NCI-H146 treated with DMSO at 0.1 percent for 48 hours (cell line): Measurements from ENCODE around the gene PLCXD1.
"Not testable (repeated sequence)": the region's sequence is repeated elsewhere in the genome, so short reads cannot be mapped to it uniquely, and the experiment has no call there.

Experiments used
- DNase-seq: peaks from one replicate; lab custom pipeline; 2025; ENCODE audit not compliant: unreplicated experiment; lab: John Stamatoyannopoulos, UW

The PLCXD1 gene, protein sequence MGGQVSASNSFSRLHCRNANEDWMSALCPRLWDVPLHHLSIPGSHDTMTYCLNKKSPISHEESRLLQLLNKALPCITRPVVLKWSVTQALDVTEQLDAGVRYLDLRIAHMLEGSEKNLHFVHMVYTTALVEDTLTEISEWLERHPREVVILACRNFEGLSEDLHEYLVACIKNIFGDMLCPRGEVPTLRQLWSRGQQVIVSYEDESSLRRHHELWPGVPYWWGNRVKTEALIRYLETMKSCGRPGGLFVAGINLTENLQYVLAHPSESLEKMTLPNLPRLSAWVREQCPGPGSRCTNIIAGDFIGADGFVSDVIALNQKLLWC

DNA sequence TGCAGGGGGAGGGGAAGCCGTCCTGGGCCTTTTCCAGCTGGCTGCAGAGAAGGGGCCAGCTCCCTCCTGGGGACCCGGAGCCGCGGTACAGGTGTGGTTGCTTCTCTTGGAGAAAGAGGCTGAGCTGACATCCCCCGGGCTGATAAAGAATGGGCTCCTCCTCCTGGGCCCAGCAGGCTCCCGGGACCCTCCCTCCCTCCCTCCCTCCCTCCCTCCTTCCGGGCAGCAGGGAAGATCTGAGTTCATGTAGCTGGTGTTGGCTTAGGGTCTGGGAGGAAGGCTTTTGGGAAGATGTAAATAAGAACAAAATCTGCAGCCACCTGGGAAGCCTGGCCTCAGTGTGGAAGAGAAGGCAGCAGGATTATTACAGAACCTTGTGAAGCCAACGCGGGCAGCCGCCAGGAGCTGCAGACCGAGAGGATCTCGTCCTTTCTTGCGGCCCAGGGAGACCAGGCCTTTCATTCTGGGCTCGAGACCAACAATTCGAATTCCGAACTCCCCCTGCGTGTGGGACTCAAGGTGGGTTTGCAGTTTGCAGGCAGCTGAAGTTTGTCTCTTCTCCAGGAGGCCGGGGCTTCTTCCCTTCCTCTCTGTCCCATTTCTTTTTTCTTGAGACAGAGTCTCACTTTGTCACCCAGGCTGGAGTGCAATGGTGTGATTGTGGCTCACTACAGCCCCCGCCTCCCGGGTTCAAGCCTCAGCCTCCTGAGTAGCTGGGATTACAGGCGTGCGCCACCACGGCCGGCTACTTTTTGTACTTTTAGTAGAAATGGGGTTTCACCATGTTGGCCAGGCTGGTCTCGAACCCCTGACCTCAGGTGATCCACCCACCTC is at the start of gene PLCXD1:
PLCXD1 (plus strand) TSS at position 216 of the 834 bp plus-strand sequence. CDS start 2,807 bp downstream, outside the sequence.
- no peak for DNase-seq

GRCh38 chrX:231637-232277 is 49.4 kb upstream of the PLCXD1 start:
- DNase-seq, result not testable (repeated sequence)

- not testable (repeated sequence) for DNase-seq
Measured at GRCh38 chrX:232278-232655, 48.9 kb upstream of the PLCXD1 start.

GRCh38 chrX:236201-236600 is 45.0 kb upstream of the PLCXD1 start:
- DNase-seq, result not testable (repeated sequence)

GRCh38 chrX:250965-251364 is 30.2 kb upstream of the PLCXD1 start:
- no peak for DNase-seq

GRCh38 chrX:251396-252243 is 29.6 kb upstream of the PLCXD1 start:
- DNase-seq, result not testable (repeated sequence)

GRCh38 chrX:252244-252956 is 28.8 kb upstream of the PLCXD1 start:
- no peak for DNase-seq

GRCh38 chrX:252957-253291 is 28.3 kb upstream of the PLCXD1 start:
- DNase-seq, result no peak

DNA sequence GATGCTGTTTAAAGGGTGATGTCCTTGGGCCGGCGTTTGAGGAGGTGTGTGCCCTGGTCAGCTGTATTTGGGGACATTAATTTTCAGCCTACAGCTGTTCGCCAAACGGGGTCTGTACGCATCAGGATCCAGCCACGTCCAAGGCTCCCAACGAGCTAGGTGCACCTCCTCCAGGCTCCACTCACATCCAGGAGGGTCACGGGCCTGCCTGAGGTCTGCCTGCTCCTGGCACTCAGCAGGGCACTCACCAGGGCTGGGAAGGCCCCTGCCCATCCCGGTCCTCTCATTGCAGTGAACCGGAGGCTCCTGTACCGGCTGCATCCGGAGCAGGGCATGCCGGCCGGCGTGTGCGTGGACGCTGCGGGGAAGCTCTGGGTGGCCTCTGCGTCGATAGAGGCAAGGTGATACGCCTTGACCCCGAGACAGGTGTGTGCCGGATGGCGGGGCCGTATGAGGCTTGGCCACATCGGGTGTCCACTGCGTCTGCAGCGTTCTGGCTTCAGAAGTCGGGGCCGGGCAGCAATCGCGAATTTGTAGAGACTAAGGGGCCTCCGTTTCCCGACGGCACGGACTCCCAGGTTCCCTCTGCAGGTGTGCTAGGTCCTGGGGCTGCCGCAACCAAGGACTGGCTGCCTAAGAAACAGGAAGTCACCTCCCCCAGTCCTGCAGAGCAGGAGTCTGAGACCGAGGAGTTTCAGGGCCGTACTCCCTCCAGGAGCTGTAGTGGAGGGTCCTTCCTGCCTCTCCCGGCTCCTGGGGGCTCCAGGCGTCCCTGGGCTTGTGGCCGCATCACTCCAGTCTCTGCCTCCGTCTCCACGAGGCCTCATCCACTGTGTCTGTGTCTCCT is 27.5 kb upstream of the PLCXD1 start:
- no peak for DNase-seq

GRCh38 chrX:254630-255215 is 26.5 kb upstream of the PLCXD1 start:
- DNase-seq, result no peak

GRCh38 chrX:255923-256331 is 25.3 kb upstream of the PLCXD1 start:
- no peak for DNase-seq

- not testable (repeated sequence) for DNase-seq
Measured at GRCh38 chrX:257054-257453, 24.1 kb upstream of the PLCXD1 start.

- no peak for DNase-seq
Measured at GRCh38 chrX:257681-258289, 23.4 kb upstream of the PLCXD1 start.

- DNase-seq, result no peak
Measured at GRCh38 chrX:258291-259040, 22.7 kb upstream of the PLCXD1 start.

GRCh38 chrX:259692-260355 is 21.4 kb upstream of the PLCXD1 start:
- DNase-seq, result no peak

DNA sequence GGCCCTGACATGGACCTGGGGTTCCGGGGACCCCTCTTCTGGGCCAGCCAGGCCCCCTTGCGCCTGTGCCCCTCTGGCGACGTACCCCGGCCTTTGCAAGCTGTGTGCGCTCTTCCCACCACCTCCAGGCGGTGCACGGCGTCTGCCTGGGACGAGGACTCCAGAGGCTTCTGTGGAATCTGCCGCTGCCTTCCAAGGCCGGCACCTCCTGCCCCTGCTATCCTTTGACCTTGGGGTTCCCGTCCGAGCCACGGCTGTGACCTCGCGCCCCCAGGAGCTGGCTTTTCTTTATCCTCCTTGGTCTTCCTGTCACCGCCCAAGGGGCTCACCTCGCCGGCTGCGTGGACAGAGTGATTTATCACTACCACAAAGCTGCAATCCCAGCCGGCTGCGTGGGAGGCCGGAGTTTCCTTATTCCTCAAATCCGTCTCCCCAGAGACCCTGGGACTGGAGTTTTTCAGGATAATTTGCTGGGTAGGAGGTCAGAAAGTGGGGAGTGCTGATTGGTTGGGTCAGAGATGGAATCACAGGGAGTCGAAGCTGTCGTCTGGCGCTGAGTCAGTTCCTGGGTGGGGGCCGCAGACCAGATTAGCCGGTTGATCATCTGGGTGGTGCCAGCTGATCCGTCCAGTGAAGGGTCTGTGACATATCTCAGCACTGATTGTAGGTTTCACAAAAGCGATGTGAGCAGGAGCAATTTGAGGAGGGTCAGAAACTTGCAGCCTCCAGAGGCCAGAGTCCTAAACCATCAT is 19.8 kb upstream of the PLCXD1 start:
- no peak for DNase-seq

DNA sequence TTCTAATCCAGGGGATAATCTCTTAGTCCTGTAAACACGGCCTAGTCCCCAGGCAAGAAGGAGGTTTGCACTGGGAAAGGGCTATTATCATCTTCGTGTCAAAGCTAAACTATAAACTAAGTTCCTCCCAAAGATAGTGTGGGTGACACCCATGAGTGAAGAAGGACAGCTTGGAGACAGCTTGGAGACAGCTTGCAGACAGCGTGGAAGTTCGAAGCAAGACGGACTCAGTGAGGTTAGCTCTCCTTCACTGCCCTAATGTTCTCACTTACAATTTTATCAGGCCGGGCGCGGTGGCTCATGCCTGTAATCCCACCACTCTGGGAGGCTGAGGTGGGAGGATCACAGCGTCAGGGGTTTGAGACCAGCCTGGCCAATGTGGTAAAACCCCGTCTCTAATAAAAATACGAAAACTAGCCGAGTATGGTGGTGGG is 19.2 kb upstream of the PLCXD1 start:
- DNase-seq, result no peak
